H9 (cell line): ENCODE results near the gene BCAS3. TPM values are rescaled to one million over a fixed set of nuclear protein-coding genes. Genes with fewer than 3 reads are reported as not detected.

ENCODE experiments used
- DNase-seq: peaks from one replicate; pipeline ENCODE4 v3.0.0-alpha.2; 2017
- H2AFZ ChIP-seq: one replicate; pipeline ENCODE4 v1.6.1; 2013; ENCODE audit warnings: mild to moderate bottlenecking, low read length, control low read depth, moderate library complexity
- H2AK5ac ChIP-seq: 2 replicates; pipeline ENCODE4 v1.6.1; 2013; ENCODE audit warnings: low read length, control low read depth, mixed read lengths; ENCODE audit not compliant: insufficient read length
- H2BK120ac ChIP-seq: one replicate; pipeline ENCODE4 v1.6.1; 2013; ENCODE audit warnings: low read depth, mild to moderate bottlenecking, low read length, control low read depth, inconsistent platforms; ENCODE audit not compliant: poor library complexity, severe bottlenecking
- H2BK12ac ChIP-seq: 2 replicates; pipeline ENCODE4 v1.6.1; 2013; ENCODE audit warnings: low read length, control low read depth, mixed read lengths, low read depth; ENCODE audit not compliant: insufficient read length
- H2BK15ac ChIP-seq: 2 replicates; pipeline ENCODE4 v1.6.1; 2013; ENCODE audit warnings: low read depth, low read length, control low read depth
- H2BK20ac ChIP-seq: one replicate; pipeline ENCODE4 v1.6.1; 2013; ENCODE audit warnings: low read depth, mild to moderate bottlenecking, low read length, control low read depth, inconsistent platforms; ENCODE audit not compliant: poor library complexity, severe bottlenecking
- H2BK5ac ChIP-seq: 2 replicates; pipeline ENCODE4 v1.6.1; 2013; ENCODE audit warnings: low read length, control low read depth, mixed read lengths; ENCODE audit not compliant: insufficient read length
- H3K14ac ChIP-seq: 2 replicates; pipeline ENCODE4 v1.6.1; 2013; ENCODE audit warnings: low read length, control low read depth; ENCODE audit not compliant: insufficient read depth
- H3K18ac ChIP-seq: 2 replicates; pipeline ENCODE4 v1.6.1; 2013; ENCODE audit warnings: low read depth, mild to moderate bottlenecking, mixed read lengths, low read length, control low read depth; ENCODE audit not compliant: insufficient read length
- H3K23ac ChIP-seq: 2 replicates; pipeline ENCODE4 v1.6.1; 2013; ENCODE audit warnings: low read length, control low read depth, mixed read lengths, low read depth; ENCODE audit not compliant: insufficient read length
- H3K23me2 ChIP-seq: 2 replicates; pipeline ENCODE4 v1.6.1; 2013; ENCODE audit warnings: low read depth, mild to moderate bottlenecking, mixed read lengths, low read length, control low read depth; ENCODE audit not compliant: insufficient read length, poor library complexity, severe bottlenecking
- H3K27ac ChIP-seq: 2 replicates; pipeline ENCODE4 v1.5.1; 2013; ENCODE audit warnings: low read length, control low read depth, mixed read lengths, low read depth; ENCODE audit not compliant: insufficient read length
- H3K27me3 ChIP-seq: 2 replicates; pipeline ENCODE4 v1.6.1; 2013; ENCODE audit warnings: low read length, control low read depth, inconsistent platforms; ENCODE audit not compliant: insufficient read depth
- H3K4ac ChIP-seq: 2 replicates; pipeline ENCODE4 v1.6.1; 2013; ENCODE audit warnings: low read depth, mild to moderate bottlenecking, control low read depth, inconsistent platforms, low read length, moderate library complexity
- H3K4me1 ChIP-seq: 2 replicates; pipeline ENCODE4 v1.6.1; 2013; ENCODE audit warnings: low read length, control low read depth, inconsistent platforms; ENCODE audit not compliant: insufficient read depth
- H3K4me2 ChIP-seq: 2 replicates; pipeline ENCODE4 v1.6.1; 2013; ENCODE audit warnings: low read length, control low read depth, mixed read lengths; ENCODE audit not compliant: insufficient read length, insufficient read depth
- H3K56ac ChIP-seq: 2 replicates; pipeline ENCODE4 v1.6.1; 2013; ENCODE audit warnings: low read depth, mild to moderate bottlenecking, mixed read lengths, low read length, control low read depth; ENCODE audit not compliant: insufficient read length
- H3K79me1 ChIP-seq: 2 replicates; pipeline ENCODE4 v1.6.1; 2013; ENCODE audit warnings: low read depth, mild to moderate bottlenecking, moderate library complexity, low read length, control low read depth, inconsistent platforms; ENCODE audit not compliant: insufficient read depth, poor library complexity, severe bottlenecking
- H3K79me2 ChIP-seq: 2 replicates; pipeline ENCODE4 v1.6.1; 2013; ENCODE audit warnings: low read length, control low read depth, inconsistent platforms; ENCODE audit not compliant: insufficient read depth
- H3K9ac ChIP-seq: 2 replicates; pipeline ENCODE4 v1.6.1; 2013; ENCODE audit warnings: low read length, control low read depth, mixed read lengths; ENCODE audit not compliant: insufficient read length; ENCODE audit errors: extremely low read depth
- H3K9me3 ChIP-seq: one replicate; pipeline ENCODE4 v1.6.1; 2013; ENCODE audit warnings: low read depth, low read length, inconsistent platforms; ENCODE audit not compliant: control insufficient read depth
- H3T11ph ChIP-seq: one replicate; pipeline ENCODE4 v1.6.1; 2013; ENCODE audit warnings: mild to moderate bottlenecking, low read length, control low read depth, inconsistent platforms
- H4K20me1 ChIP-seq: one replicate; pipeline ENCODE4 v1.6.1; 2013; ENCODE audit not compliant: control insufficient read depth, insufficient read length, insufficient read depth
- H4K5ac ChIP-seq: 2 replicates; pipeline ENCODE4 v1.6.1; 2013; ENCODE audit warnings: low read depth, mild to moderate bottlenecking, mixed read lengths, low read length, control low read depth; ENCODE audit not compliant: insufficient read length
- H4K8ac ChIP-seq: replicated peaks from 2 replicates; pipeline ENCODE4 v1.6.1; 2013; ENCODE audit warnings: low read length, control low read depth, mixed read lengths, low read depth; ENCODE audit not compliant: insufficient read length
- H4K91ac ChIP-seq: 2 replicates; pipeline ENCODE4 v1.6.1; 2013; ENCODE audit warnings: low read depth, mild to moderate bottlenecking, moderate library complexity, mixed read lengths, low read length, control low read depth; ENCODE audit not compliant: insufficient read length
- H3K27ac Mint-ChIP-seq, 3 experiments: 2 replicates in 2 of 3; 3 replicates in 1 of 3; pipeline ENCODE4 v1.8.0; 2020 to 2021; ENCODE audit warnings: mixed read lengths in 3 of 3, mild to moderate bottlenecking in 1 of 3, moderate library complexity in 1 of 3
- H3K27me3 Mint-ChIP-seq: 2 replicates; pipeline ENCODE4 v1.8.0; 2021; ENCODE audit warnings: low read depth, mild to moderate bottlenecking, moderate library complexity, mixed read lengths
- H3K36me3 Mint-ChIP-seq, 3 experiments: 2 replicates in 2 of 3; 3 replicates in 1 of 3; pipeline ENCODE4 v1.8.0; 2020 to 2021; ENCODE audit warnings: low read depth in 3 of 3, mixed read lengths in 3 of 3; ENCODE audit not compliant: insufficient read depth in 1 of 3
- H3K4me1 Mint-ChIP-seq, 2 experiments: 2 replicates each; pipeline ENCODE4 v1.8.0; 2020; ENCODE audit warnings: mixed read lengths in 2 of 2
- H3K4me3 Mint-ChIP-seq, 2 experiments: 2 replicates in 1 of 2; 3 replicates in 1 of 2; pipeline ENCODE4 v1.8.0; 2020 to 2021; ENCODE audit warnings: mild to moderate bottlenecking in 2 of 2, mixed read lengths in 2 of 2, moderate library complexity in 1 of 2
- H3K9me3 Mint-ChIP-seq, 2 experiments: 2 replicates in 1 of 2; 3 replicates in 1 of 2; pipeline ENCODE4 v1.8.0; 2020; ENCODE audit warnings: mild to moderate bottlenecking in 2 of 2, mixed read lengths in 2 of 2, moderate library complexity in 1 of 2
- CTCF ChIP-seq: fragments of 200-600 bp; sonication (generic); conservative IDR thresholded peaks from 3 replicates; pipeline ENCODE4 v1.8.0; 2021; ENCODE audit warnings: antibody characterized with exemption, mild to moderate bottlenecking
- WGBS: extraction: QIAGEN DNeasy Blood & Tissue Kit; methylation state at CpG from one replicate; pipeline ENCODE4 v1.1.7; 2013; ENCODE audit warnings: missing lambda C conversion rate, low lambda C conversion rate, mixed read lengths; ENCODE audit not compliant: insufficient read length; ENCODE audit errors: extremely low coverage; 5-methylcytosine and 5-hydroxymethylcytosine counted together
- total RNA-seq: library from RNA; stranded (reverse); gene quantifications from 2 replicates; pipeline ENCODE4 v1.2.1, GENCODE V29; 2021

Gene BCAS3
- total RNA-seq, 1 experiment from 2014 or later = 22.4 TPM

DNA sequence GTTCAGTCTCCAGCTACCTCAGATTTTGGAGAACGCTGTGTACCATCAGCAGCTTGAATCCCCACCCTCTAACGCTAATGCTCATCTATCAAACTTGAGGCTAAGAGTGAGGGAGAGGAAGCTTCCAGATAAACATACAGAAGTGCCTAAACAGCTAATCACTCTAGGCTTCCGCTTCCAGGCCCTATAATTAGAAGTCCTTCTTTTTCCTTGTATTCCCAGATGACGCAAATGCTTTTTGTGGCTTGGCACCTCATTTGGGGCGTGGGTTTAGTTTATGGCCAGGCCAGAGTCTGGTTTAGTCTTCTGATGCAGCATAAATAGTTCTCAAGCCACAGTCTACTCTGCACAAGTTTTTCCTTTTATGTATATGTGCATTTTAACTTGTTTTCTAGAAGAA lies 263.4 kb downstream of the BCAS3 start:
- H4K91ac ChIP-seq = no peak overlapping the region
- H3K4me3 Mint-ChIP-seq = no peak overlapping the region
- no peak overlapping the region for H2BK15ac ChIP-seq
- no peak overlapping the region for H3K56ac ChIP-seq
- H3K27ac Mint-ChIP-seq = peak overlapping the region in 1 of 3 experiments; percentile 39; a peak in 1 of 7 replicates
- no peak overlapping the region for H2BK5ac ChIP-seq
- H2AK5ac ChIP-seq = no peak overlapping the region
- H3K4me2 ChIP-seq = no peak overlapping the region
- H3K9ac ChIP-seq = no peak overlapping the region
- no peak overlapping the region for H3T11ph ChIP-seq
- no peaks in the 10 kb centered on the region for H3K9me3 Mint-ChIP-seq
- H2BK120ac ChIP-seq = no peak overlapping the region
- no peak overlapping the region for H2BK12ac ChIP-seq
- no peak for TF ChIP-seq CTCF
- H3K79me2 ChIP-seq = no peaks in the 10 kb centered on the region
- no peaks in the 10 kb centered on the region for H3K27me3 ChIP-seq
- no peaks in the 10 kb centered on the region for H3K23me2 ChIP-seq
- no peaks in the 10 kb centered on the region for H4K20me1 ChIP-seq
- H3K4me1 Mint-ChIP-seq = no peaks in the 10 kb centered on the region
- no peak overlapping the region for H2BK20ac ChIP-seq
- H3K36me3 Mint-ChIP-seq = no peaks in the 10 kb centered on the region
- H3K18ac ChIP-seq = no peak overlapping the region
- no peaks in the 10 kb centered on the region for H3K4me1 ChIP-seq
- no peak overlapping the region for H3K14ac ChIP-seq
- no peak overlapping the region for H2AFZ ChIP-seq
- H3K79me1 ChIP-seq = no peaks in the 10 kb centered on the region
- no peak overlapping the region for H4K8ac ChIP-seq
- no peak for DNase-seq
- H3K4ac ChIP-seq = no peak overlapping the region
- WGBS = no CpG with 5 or more reads among the region's 5 CpGs
- H3K27me3 Mint-ChIP-seq = no peaks in the 10 kb centered on the region
- H4K5ac ChIP-seq = no peak overlapping the region
- no peaks in the 10 kb centered on the region for H3K9me3 ChIP-seq
- H3K27ac ChIP-seq = no peak overlapping the region
- no peak overlapping the region for H3K23ac ChIP-seq
